Measurements from ENCODE around the gene ENAM.

The ENAM gene, protein sequence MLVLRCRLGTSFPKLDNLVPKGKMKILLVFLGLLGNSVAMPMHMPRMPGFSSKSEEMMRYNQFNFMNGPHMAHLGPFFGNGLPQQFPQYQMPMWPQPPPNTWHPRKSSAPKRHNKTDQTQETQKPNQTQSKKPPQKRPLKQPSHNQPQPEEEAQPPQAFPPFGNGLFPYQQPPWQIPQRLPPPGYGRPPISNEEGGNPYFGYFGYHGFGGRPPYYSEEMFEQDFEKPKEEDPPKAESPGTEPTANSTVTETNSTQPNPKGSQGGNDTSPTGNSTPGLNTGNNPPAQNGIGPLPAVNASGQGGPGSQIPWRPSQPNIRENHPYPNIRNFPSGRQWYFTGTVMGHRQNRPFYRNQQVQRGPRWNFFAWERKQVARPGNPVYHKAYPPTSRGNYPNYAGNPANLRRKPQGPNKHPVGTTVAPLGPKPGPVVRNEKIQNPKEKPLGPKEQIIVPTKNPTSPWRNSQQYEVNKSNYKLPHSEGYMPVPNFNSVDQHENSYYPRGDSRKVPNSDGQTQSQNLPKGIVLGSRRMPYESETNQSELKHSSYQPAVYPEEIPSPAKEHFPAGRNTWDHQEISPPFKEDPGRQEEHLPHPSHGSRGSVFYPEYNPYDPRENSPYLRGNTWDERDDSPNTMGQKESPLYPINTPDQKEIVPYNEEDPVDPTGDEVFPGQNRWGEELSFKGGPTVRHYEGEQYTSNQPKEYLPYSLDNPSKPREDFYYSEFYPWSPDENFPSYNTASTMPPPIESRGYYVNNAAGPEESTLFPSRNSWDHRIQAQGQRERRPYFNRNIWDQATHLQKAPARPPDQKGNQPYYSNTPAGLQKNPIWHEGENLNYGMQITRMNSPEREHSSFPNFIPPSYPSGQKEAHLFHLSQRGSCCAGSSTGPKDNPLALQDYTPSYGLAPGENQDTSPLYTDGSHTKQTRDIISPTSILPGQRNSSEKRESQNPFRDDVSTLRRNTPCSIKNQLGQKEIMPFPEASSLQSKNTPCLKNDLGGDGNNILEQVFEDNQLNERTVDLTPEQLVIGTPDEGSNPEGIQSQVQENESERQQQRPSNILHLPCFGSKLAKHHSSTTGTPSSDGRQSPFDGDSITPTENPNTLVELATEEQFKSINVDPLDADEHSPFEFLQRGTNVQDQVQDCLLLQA

GRCh38 chr4:70628444-70628843 is at the start of gene ENAM:
ENAM (plus strand) TSS chr4:70628744; CDS start chr4:70629501, 757 bp downstream.
- DNase-seq = no peak

GRCh38 chr4:70581980-70582379 is 46.6 kb upstream of the ENAM start:
- DNase-seq = no peak

DNA sequence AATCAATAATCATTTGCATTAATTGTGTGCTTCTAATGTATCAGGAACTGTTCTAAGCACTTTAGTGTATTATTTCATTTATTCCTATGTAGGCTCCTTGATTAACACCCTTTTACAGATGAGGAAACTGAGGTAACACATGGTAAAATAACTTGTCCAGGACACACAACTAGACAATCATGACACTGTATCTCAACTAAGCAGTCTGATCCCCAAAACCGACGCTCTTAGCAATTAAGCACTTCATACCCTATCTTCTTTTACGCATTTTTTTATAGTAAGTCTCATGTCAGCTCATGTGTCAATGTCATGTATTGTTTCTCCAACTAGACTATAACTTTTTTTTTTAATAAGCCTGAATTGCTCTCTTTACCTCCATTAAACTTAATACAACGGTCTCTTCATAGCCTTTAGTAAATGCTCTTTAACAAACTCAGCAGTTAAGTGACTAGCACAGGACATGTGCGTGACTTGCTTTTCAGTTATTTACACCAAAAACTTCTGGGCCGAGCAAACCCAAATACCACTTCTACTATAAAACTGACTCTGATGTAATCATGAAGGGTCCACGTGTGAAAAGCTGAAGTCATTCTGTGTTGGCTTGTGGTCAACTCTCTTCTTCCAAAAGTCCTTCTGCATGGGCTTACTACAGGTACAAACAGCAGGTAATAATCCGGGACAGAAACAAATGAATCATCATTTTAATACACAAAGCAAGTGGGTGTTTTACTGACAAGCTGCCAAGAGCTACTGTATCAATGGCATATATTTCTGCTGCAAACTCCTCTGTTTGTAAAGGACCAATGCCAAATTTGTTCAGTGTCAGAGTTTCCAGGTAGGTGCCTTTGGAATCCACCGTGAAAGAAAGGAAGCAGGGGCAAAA is 44.4 kb upstream of the ENAM start:
- no peak for DNase-seq

GRCh38 chr4:70586841-70587240 is 41.7 kb upstream of the ENAM start:
- DNase-seq = no peak

DNA sequence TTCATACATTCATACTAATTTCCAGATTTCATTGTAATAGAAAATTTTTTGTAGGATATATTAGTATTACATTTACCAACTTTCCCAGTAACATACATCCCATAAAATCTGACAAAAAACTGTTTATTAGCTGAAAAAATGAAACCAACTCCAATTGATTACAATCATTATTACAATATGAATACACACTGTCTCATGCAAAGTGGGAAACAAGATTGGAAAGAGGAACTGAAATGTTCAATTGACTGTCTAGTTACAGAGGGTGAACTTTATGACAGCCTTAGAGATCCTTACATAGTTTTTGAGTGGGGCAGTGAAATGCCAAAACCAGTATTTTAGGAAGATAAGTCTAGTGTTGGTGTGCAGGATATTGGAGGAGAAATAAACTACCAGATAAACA is 38.8 kb upstream of the ENAM start:
- DNase-seq = no peak

DNA sequence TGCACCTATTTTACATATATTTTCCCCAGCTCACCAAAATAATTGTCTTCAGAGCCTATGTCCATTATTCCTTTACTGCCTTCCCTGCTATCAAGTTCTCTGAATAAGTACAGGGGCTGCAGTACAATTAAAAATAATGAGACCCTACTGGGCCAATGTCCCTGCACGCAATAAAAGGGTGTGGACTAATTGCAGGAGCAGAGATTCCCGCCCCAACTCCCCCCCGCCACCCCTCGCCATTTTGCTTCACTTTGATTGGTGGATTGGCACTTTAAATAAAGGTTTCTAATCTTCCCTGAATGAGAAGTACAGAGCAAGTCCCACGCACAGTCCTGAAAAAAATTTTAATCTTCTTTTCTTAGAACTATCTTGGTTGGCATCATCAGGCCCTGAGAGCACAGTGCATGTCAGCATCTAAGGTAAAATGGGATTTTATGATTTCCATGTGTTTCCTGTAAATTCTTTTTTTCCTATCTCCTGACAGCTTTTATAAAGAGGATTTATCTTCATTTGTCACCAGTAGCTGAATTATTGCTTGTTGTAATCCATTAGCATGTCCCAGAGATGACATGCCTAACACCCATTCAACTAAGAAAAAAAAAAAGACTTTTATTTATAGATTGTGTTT is 36.5 kb upstream of the ENAM start, which contains the start of gene AMBN:
Gene AMBN, plus strand, starts transcription at position 302 of the 628 bp plus-strand sequence. Its CDS starts 103 bp downstream, at position 405.
- no peak for DNase-seq

DNA sequence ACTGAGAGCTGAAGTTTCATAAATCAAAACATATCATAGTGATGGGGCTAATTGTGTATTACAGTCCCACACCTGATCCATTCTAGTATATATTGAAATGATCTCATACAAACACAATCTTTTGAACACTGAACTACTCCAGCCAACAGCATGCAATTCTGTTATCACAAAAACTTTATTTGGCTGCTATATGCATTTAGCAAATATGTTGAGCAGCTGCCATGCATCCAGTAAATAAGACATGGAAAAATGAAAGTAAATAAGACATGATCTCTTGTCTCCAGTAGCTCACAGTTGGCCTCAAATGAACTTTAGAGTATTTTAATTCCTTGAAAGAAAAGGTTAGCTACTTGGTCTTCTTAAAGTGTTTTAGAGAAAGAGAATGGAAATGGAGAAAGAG is 34.3 kb upstream of the ENAM start:
- DNase-seq = no peak

DNA sequence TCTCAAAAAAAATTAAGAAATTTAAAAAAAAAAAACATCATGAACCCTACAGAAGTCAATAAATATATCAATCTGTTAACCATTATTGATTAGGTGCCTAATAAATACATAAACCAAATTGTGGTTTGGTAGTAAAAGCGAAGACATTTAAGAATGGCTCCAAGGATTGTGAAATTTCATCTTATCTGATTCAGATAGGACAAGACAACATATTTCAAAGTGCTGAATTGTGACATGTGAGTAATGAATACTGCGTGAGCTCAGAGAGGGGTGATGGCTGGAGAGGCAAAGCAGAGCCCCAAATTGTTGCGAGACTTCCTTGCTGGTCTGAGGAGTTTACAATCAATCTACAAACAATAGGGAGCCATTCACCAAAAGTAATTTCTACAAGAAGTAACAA is 28.2 kb upstream of the ENAM start:
- DNase-seq = no peak

GRCh38 chr4:70600977-70601376 is 27.6 kb upstream of the ENAM start:
- DNase-seq = no peak

- peak; percentile 47 to 51 for DNase-seq
These were observed 27.0 kb upstream of the ENAM start for GRCh38 chr4:70601422-70602039.

DNA sequence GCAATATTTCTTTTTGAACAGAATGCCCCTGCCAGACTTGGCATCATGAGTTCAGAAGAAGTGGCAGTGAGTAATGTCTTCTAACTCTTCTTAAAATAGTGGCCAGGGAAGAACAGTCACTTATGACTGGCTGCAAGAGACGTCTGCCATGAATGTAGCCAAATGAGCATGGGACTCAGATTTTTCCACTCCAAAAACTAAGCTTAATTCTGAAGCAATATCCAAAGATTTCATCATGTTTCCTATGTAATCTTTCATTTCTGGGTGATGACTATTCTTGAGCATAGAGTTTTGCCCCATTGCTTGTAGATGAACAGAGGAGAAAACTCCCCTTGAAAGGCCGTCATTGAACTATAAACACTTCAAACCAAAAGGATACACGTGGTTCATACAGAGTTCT is 24.7 kb upstream of the ENAM start:
- DNase-seq = no peak

GRCh38 chr4:70606459-70606858 is 22.1 kb upstream of the ENAM start:
- no peak for DNase-seq

DNA sequence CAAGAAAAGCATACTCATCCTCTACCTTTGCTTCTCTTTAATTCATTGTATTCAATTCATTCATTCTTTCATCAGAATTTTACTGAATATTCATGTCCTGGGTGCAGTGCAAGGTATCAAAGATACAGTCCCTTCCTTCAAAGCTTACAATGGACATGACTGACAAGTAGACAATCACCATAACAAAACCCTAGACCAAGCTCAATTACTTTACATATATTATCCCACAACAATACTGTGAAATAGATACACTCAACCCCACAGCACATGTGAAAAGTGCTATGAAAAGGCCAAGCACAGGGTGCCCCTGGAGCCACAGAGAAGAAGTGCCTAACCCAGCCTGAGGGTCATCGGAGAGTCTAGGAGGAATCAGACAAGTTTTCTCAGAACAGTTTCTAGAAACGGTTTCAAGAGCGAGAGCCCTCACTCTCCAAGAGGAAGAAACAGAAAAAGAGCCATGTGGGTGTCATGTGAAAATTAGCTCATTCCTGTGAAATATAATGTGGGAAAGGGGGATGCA is 21.1 kb upstream of the ENAM start:
- no peak for DNase-seq

DNA sequence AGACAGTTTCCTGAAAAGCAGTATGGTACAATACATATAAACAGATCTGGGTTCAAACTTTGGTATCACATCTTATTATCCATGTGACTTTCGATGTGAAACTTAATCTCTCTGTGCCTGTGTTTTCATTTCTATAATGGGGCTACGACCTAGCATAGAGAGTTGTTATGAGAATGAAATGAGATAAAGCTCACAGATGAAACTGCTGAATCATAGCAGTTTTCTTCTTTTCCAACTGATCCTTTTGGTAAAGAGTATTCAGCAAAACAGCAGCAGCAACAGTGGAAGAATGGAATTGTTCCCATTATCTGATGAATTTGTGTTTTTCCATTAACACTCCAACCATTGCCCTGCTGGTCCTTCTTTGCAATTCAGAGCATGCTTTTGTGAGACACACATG is 20.2 kb upstream of the ENAM start:
- DNase-seq = no peak

DNA sequence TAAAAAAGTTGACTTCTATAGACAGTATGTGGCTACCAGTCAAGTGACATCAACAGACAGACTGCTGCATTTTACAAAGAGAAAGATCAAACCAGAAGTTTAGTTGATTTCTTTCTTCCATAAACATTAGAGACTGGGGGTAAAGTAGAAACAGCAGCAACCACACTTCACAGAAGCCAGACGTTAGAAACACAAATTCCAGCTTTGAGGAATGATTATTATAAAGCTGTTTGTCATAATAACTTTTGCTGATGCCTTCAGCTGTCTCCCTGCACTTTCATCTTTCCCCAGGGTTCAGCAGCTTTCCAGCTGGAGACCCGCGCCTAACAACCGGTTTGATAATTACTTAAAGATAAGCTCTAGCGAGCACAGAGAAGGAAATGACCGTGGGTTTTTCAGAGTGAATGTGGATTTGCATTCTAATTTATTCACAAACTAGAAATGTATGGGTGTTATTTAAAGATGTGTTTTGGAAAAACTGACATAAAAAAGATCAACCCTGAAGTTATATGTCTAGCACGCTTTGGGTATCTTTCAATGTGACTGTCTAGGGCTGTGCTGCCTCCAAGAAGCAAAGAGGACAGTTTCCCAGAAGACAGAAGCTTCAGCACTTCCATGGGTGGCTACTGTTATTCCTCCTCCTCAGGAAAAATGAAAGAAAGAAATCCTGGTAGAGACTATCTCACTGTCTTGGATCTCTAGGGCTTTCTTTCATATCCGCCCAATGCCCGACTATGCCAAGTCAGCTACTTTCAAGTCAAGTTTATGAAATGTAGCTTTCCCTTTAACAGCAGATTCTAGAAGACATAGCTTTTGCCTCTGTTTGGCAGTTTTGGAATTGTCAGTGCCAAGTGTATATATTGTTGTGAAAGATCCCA is 15.0 kb upstream of the ENAM start:
- no peak for DNase-seq

- no peak for DNase-seq
These were observed 14.4 kb upstream of the ENAM start for GRCh38 chr4:70614184-70614555.

DNA sequence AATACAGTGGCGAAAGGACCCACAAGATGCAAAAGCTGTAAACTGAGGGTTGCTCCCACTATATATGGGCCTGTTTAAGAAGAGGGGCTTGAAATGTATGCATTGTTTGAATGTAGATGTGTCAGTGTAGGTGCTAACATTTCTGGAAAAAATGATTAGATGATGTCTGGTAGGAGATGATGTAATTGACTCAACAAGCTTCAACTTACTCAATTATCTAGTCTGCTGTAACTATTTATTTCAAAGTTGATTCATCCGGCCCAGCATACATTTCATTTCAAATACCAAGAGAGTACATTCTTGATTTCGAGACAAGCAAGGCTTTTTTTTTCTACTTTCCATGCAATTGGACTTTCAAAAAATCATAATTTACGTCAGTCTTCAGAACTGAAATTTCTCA is 9.3 kb upstream of the ENAM start:
- DNase-seq = no peak

DNA sequence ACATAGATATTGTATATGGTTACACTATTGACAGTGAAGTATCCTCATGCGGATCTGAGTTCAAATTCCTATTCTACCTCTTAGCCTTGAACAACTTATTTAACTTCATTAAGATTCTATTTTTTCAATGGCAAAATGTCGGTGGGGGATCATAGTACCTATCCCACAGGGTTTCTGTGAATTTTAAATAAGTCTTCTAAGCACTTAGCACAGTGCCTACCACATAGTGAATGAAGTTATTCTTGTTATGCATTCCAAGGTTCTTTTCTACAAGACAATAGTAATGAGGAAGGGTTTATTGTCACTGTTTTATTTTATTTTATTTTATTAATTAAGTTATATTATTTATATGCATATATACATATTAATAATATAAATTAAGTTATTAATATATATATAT is 8.8 kb upstream of the ENAM start:
- DNase-seq = no peak

DNA sequence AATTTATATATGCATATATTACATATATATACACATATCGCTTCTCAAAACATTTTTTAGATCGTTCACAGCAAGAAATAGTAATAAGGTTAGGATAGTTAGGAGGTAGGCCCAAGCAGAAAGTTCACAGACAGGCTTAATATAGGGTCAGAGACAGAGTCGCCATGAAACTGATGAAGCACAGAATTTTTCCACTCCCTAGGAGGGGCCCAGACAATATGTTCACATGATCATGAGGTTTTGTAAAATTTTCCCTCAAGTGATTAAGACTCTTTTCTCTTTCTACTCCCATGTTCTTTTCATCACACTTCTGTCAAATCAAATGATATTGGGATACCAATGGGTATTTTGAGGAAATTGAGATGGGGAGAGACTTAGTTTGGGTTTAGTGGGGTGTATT is 5.2 kb upstream of the ENAM start:
- DNase-seq = no peak

- DNase-seq = no peak
These were observed 4.2 kb upstream of the ENAM start for GRCh38 chr4:70624226-70624793.
